HG03342 (cell line): Measurements from ENCODE around the gene CASR.

Experiments used
- ATAC-seq: cut with Tn5 transposase; IDR thresholded peaks from one replicate; pipeline ENCODE4 v1.9.1; 2021; ENCODE audit warnings: mild to moderate bottlenecking, moderate library complexity; ENCODE audit not compliant: unreplicated experiment

CASR gene

DNA sequence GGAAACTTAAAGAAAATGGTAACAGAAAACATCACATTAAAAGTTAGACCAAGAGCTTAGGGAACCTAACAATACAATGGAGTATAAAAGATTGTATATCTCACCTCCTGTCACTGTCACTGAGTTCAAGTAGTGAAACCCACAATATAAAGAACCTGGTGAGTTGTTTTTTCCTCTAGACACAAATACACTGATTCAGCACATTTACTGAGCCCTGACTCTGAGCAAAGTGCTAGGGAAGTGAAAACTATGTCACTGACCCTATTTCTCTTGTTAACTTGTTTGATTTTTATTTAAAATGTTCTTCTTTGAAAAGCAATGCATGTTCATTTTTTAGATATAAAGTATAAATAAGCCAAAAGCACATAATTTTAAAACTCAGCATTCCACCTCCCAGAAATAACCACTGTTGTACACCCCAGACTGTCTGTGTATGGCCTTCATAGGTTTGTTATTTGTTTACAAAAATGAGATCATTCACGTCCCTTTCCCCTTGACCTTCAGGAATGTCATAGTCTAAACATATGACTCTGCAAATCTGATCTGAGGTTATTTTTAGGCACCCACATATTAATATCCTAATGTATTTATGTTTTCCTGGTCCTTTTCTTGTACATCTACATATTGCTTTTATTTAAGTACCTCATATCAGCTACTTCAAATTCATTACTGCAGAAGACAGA, 72.4 kb downstream of the CASR start:
- peak; percentile 68 for ATAC-seq

DNA sequence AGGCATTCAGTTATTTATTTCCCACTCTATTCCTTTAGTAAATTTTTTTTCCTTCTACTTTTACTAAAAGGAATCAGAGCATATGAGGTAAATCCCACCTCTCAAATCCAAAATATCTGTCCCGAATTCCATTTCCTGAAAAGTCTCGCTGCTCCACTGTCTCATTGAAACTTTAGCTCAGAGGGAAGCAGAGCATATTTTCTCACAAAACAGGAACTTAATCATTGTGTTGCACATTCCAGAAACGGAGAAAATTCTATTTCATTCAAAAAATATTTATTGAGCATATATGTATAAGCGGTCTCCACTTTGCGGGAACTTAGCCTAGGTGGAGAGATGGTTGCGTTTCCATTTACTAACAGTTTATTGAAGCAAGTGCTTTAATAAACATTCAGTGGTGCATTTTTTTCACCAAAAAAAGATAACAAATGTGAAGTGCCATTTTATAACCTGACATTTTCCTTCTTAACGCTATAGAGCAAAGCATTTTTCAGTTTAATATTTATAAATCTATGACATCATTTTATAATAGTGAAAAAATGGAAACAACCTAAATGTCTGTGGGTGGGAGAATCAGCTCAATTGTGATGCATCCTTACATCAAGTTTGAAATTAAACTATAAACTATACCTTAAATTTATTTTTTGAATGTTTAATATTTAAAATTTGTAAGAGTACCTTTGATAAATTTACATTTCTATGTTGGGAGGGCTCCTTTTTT, 74.3 kb downstream of the CASR start:
- ATAC-seq: no peak

DNA sequence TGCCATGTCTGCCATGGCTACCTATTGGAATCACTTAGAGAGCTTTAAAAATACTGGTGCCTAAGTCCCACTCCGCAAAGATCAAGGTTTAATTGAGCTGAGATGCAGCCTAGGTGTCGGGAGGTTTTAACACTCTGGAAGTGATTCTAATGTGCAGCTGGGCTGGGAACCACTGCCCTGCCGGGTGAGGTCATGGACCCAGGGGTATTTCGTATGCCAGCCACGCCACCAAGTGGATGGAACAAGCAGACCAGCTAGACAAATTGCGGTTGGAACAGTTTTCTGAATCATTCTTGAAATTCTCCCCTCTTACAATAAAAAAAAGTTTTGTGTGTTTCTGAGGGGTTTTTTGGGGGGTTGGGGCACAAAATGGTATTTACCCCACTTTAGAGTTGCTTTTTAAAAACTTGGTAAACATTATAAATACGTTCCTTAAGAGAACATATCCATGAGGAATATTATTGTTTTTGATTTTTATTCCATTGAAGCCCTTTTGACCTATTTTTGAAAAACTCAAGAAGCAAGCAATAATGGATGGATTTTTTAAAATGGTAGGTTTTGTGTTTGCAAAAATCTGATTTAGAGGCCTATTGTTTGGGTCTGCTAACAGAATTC, 75.4 kb downstream of the CASR start:
- ATAC-seq: peak; percentile 82

DNA sequence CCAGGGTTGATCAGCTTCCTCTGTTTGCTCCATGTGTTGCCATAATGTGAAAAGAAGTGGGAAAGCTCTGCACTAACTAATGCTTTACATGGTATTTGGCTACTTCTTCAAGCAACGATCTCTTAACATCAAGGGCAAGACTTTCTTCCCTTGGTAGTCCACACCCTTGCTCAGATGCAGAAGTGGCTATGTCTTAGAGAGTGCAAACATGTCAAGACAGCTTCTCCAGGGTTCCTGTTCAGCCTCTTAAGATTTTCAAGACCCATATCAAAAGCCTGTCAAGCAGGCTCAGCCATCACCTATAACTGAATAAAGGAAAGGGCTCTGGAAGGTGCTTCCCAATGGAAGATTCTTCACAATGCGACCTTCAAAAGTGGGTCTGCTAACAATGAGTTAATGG, 76.7 kb downstream of the CASR start:
- ATAC-seq: no peak

DNA sequence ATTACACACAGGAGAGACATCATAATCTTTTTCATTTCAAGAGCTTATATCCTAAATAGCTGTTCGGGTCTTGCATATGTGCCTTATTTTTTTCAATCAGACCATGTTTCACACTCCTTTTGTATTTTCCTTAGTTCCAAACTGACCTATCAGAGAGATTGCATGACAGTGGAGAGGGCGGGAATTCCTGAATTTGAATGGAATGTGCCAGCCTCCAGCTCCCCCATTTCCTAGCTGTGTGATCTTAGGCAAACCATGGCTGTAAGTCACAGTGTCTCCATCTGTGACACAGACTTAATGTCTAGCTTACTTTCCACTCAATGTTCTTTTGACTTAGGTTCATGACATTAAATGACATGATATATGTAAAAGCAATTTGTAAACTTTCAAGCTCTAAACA, 79.6 kb downstream of the CASR start:
- no peak for ATAC-seq

DNA sequence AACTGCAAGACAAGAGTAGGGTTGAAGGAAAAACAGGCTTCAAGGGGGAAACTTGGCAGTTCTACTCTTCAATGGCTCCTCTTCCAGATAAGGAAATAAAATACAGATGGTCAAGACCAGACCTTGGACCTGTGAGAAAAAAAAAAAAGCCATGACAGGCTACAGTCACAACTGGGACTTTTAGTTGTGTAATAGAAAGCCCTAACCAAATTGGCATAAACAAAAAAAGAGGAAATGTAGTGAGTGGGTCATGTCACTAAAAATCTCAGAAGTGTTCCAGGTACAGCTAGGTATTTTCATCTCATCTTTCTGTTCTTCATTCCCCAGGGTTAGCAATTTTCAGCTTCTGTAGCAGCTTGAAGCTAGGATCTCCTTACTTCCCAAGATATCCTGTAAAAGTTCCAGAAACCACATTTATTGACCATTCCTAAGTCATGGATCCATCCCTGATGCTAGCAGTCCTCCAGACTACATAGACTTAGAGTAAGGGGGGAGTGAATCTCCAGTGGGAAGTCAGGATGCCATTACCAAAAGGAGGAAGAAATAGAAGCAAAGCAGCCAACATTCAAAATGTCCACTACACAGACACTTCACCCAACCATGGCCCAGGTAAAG, 80.6 kb downstream of the CASR start:
- no peak for ATAC-seq

DNA sequence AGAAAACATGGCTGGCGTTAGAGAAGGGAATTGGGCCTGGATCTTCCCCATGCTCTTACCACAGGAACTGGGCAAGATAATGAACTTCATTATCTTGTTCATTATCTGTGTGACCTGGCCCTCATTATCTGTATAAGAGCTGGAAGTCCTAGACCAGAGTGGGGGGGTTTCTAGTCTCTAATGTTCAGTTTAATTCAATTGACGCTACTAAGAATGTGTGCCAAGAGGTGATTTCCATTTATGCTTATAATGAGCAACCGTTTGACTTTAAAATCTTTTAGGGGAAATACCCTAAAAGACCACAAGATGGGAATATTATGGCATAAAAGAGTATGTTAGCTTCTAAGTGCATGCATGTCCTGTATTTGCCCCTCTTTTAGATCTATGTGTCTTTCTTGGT, 82.5 kb downstream of the CASR start:
- ATAC-seq: no peak

DNA sequence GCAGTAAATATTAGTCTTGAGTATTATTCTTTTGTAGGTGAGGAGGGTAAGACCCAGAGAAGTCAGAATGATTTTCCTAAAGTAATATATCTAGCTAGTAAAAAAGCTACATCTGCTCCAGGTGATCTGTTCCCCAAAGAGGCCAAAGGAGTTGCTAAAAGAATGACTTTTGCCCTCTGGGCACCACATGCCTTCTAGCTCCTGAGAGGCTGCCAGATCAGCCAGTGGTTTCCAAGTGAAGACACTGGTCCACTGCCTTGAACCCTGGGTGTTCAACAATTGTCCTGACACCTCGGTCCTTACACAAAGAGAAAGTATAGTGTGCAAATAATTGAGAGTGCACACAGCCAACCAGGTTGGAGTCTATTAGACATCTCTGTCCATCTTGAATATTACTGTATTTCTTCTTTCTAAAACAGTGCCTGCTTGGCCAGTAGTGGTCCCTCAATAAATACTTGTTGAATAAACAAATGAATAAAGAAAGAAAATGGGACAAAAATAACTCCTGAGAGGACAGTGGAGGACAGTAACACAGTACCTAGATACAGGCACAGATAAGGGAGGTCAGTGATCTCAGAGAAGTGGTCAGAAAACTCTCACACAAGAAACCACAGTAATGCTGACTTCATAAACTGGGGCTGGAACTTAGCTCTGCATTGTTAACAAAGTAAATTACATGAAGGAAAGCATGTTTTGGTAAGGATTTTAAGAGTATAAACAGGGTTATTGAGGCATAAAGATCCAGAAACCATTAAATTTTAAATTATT, 85.0 kb downstream of the CASR start:
- ATAC-seq: peak; percentile 62

DNA sequence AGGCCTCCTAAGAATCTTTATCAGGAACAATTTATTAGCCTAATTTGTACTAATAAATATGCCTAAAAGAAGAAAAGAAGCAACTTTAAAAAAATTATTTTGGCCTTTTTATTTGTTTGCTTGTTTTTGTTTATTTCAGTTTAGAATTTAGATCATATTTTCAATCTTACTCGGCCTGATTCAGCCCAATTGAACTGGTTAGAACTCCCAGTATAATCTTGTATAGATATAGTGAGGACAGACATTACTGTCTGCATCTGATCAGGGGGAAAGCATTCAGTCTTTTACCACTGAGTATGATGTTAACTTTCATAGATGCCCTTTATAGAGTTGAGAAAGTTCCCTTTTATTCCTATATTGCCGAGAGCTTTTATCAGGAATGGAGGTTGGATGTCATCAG, 85.6 kb downstream of the CASR start:
- ATAC-seq: no peak

DNA sequence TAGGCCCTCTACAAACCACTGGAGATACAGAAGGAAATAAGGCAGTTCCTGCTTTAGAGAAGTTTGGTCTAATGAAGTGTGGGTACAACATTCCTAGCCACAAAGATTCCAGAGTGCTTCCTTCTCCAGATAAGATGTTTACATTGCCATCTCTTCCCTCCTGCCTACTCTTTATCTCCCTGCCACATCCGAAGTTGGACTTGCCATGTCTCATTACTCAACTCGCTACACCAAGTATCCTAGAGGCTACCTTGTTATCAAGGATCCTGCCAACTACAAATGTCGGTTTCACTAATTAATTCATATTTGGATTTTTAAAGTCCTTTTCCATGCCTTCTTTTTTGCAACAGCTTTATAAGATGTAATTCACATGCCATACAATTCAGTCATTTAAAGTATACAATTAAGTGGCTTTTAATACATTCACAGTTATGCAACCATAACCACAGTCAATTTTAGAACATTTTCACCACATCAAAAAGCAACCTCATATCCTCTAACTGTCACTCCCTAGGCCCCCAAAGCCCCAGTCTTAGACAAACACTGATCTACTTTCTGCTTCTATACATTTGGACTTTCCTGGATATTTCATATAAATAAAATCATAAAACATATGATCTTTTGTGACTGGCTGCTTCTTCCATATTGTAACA, 87.9 kb downstream of the CASR start:
- ATAC-seq: no peak

DNA sequence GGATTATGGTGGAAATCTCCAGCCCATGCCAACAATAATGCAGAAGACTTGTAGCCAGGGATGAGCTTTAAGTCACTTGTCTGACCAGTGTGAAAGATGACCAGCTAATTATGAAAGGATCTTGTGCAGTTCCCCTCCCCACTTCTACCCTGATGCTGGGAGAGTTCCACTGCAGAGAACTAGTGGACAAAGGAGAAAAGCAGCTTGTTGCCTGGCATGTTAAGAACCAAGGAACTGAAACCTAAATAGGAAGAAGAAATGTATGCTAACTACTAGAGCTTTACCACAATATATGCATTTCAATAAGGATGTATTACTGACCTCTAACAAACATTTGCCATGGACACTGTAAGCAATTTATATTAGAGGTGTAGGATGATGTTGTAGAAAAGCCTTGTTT, 89.4 kb downstream of the CASR start:
- no peak for ATAC-seq

DNA sequence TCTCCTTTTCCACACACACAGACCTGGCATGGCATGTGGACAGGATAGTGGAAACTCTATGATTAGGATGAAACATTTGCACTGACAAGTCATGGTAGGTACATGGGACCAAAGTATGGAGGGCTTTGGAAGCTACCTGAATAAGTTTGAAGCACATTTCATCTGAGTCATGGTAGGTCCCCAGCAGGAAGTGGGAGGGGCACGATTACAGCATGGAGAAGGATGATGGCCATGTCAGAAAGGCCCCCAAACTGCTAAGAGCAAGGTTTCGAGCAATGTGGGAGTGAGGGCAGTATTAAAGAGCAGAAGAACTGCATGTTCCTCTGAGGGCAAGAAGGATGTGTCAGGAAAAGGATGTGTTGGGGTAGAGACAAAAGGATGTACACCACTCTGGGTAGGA, 90.0 kb downstream of the CASR start:
- ATAC-seq: no peak

DNA sequence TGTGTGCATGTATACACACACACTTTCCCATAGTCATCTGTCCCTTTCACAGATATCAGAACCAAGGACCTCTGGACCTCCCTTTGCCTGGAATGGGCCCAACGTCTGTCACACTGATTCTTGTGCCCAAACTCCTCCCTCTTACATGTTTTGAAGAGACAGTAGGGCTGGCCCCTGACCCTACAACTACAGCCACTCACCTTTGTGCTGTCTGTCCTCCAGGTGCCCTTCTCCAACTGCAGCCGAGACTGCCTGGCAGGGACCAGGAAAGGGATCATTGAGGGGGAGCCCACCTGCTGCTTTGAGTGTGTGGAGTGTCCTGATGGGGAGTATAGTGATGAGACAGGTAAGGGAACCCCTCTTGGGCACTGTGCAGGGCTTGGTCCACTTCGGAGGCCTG, 98.4 kb downstream of the CASR start:
- no peak for ATAC-seq

DNA sequence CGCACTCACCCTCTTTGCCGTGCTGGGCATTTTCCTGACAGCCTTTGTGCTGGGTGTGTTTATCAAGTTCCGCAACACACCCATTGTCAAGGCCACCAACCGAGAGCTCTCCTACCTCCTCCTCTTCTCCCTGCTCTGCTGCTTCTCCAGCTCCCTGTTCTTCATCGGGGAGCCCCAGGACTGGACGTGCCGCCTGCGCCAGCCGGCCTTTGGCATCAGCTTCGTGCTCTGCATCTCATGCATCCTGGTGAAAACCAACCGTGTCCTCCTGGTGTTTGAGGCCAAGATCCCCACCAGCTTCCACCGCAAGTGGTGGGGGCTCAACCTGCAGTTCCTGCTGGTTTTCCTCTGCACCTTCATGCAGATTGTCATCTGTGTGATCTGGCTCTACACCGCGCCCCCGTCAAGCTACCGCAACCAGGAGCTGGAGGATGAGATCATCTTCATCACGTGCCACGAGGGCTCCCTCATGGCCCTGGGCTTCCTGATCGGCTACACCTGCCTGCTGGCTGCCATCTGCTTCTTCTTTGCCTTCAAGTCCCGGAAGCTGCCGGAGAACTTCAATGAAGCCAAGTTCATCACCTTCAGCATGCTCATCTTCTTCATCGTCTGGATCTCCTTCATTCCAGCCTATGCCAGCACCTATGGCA, 100.5 kb downstream of the CASR start:
- no peak for ATAC-seq

DNA sequence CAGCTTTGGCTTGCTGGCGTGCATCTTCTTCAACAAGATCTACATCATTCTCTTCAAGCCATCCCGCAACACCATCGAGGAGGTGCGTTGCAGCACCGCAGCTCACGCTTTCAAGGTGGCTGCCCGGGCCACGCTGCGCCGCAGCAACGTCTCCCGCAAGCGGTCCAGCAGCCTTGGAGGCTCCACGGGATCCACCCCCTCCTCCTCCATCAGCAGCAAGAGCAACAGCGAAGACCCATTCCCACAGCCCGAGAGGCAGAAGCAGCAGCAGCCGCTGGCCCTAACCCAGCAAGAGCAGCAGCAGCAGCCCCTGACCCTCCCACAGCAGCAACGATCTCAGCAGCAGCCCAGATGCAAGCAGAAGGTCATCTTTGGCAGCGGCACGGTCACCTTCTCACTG, 101.0 kb downstream of the CASR start:
- ATAC-seq: no peak

DNA sequence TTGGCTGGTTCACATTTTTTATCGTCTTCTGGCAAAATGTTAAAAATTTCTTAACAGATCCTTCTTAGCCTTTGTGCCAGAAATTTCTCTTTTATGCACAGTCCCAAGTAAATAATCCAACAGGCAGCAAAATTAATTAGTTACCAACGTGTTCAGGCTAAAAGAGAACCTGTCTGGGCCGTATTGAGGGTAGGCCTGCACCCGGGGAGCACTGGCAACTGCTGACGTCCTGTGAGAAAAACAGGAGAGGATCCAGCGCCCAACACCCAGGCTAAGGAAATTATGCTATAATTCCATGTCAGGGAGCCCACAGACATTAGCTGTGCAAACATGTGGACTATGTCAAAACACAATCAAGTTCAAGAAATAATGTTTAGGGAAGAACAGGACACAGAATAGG, 110.9 kb downstream of the CASR start:
- no peak for ATAC-seq

DNA sequence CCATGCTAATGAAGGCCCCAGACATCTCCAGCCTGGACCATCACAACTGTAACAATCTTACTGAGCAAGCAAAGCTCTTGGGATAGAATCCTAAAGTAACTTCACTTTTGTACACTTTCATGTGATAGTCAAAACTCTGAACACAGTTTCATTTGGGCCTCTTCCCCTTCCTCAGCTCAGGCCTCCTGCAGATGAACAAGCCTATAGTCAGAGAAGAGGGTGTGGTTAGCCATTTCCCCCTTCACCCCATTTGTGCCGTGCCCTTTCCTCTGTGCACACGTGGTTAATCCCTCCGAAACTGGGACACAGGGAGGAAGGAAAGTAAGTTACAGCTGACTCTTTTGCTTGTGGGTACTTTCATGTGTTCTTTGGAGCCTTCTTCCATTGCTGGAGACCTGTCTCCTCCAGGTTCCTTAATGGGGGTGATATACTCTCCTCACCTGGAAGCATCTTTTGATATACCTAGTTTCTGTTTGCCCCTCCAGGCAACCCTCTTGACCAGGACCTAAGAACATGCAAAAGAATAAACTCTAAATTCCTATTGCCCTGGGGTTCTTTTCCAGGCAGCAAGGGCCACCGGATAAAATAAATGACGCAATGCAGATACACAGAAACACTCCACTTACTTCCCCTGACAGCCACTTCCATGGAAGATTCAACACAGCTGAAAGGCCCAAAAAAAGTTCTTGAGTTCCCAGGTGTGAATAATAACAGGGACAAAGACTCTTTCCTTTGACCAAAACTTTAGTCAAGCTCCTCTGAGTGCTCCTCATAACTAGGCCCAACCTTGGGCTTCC, 112.0 kb downstream of the CASR start:
- no peak for ATAC-seq

DNA sequence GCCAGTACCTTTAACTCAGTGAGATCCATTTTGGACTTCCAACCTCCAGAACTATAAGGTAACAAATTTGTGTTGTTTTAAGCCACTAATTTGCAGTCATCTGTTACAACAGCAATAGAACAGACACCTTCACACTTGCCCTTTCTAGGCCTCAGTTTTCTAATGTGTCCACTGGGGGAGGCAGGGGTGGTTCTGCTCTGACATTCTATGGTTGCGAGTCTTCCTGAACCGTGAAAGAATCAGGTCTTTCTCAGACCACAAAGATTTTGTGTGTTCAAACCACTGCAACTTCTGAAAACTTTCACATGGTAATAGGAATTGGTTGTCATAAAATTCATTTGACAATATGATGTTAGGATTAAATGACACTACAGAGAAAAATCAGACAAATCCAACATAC, 114.8 kb downstream of the CASR start:
- peak; percentile 70 for ATAC-seq

DNA sequence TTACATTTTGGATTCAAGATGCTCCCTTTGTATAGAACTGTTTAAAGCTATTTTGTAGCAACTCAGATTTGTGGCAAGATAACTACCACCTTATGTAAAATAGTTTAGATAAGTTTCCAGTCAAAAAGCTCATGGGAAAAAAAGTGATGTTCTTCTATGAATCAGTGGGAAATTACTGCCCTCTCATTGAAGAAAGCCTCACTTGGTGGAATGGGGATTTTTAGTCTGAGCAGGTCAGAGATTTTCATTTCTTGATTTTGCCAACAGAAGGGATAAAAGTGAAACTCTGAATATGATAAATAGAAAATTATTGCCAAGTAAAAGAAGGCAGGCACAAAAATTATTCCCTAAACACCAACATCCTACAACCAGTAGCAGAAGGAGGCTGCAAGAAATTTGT, 115.7 kb downstream of the CASR start:
- no peak for ATAC-seq
